ENCODE measurements around the gene GTF3C2. TPM values are rescaled to one million over a fixed set of nuclear protein-coding genes. Genes with fewer than 3 reads are reported as not detected.

GTF3C2 gene
- total and polyA plus RNA-seq, 2 of the 4 experiments (the other 2 are of a cell fraction): 25.5 to 36.9 TPM

DNA sequence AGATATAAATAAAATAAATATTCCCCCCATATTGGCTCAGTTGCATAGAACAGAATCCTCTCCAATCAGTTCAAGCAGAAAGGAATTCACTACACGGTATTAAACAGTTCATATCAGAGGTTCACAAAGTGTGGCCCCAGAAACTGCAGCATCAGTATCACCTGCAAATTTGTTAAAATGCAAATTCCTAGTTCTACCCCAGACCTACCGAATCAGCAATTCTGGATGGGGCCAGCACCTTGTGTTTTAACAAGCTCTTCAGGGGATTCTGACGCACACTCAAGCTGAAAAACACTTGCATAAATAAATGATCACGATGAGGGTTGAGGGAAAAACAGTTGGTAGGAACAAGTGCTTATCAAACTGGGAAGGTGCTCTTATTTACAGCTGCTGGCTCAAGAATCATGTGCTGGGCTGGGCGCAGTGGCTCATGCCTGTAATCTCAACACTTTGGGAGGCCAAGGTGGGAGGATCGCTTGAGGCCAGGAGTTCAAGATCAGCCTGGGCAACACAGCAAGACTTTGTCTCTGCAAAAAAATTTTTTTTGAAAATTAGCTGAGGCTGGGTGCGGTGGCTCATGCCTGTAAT, 6.4 kb downstream of the GTF3C2 start:
- intact Hi-C loops (cut with micrococcal nuclease) (no loop called here), in situ Hi-C loops (cut with MboI; ENCODE audit: low sequenced_read_pairs) (no loop called here), dilution Hi-C loops (cut with HindIII; ENCODE audit: low sequenced_read_pairs, unreplicated experiment) (no loop called here)
- Histone ChIP-seq H3K4me1 (ENCODE audit: control insufficient read depth, insufficient read depth, low read length) (peaks cover 3% of the 10 kb centered on the region), H2AFZ (replicated peaks; ENCODE audit: low read length, poor library complexity) (no peak overlapping the region), H3K18ac (ENCODE audit: low read depth, low read length) (no peak overlapping the region), H2AK9ac (replicated peaks; ENCODE audit: low read depth, low read length, poor library complexity) (no peak overlapping the region), H3K9me1 (ENCODE audit: insufficient read depth, low read length) (no peaks in the 10 kb centered on the region), H3K4me2 (ENCODE audit: low read depth, low read length) (no peak overlapping the region), H3K79me1 (ENCODE audit: low read depth in 1 of 2, low read length in 2 of 2) (peaks cover 27 to 59% of the 10 kb centered on the region in 2 experiments), H3K36me3 (ENCODE audit: control insufficient read depth, insufficient read depth, low read length) (no peaks in the 10 kb centered on the region), H4K20me1 (ENCODE audit: insufficient read depth, low read length) (peaks cover 8% of the 10 kb centered on the region), H3K4ac (ENCODE audit: low read depth, low read length) (no peak overlapping the region), H3K9ac (ENCODE audit: low read depth, low read length) (no peak overlapping the region), H2BK120ac (ENCODE audit: low read depth, low read length) (no peak overlapping the region), H2BK5ac (ENCODE audit: low read depth, low read length, poor library complexity, severe bottlenecking) (no peak overlapping the region), H3K27me3 (ENCODE audit: control insufficient read depth, insufficient read depth, low read length) (no peaks in the 10 kb centered on the region), H2BK15ac (ENCODE audit: low read depth, low read length) (no peak overlapping the region), H3K4me3 (ENCODE audit: insufficient read depth, low read depth, low read length) (no peak overlapping the region), H3K9me3 (ENCODE audit: control insufficient read depth, insufficient read depth, low read length) (no peaks in the 10 kb centered on the region), H4K91ac (ENCODE audit: insufficient read depth, low read depth, low read length) (no peak overlapping the region), H3K14ac (replicated peaks; ENCODE audit: low read depth, low read length) (no peak overlapping the region), H4K8ac (ENCODE audit: low read depth in 2 of 2, low read length in 2 of 2) (no peak overlapping the region), H2AK5ac (ENCODE audit: low read depth, low read length) (no peak overlapping the region), H3K27ac (ENCODE audit: insufficient read depth, low read length) (no peak overlapping the region), H3K23ac (ENCODE audit: low read depth, low read length) (no peak overlapping the region), H2BK20ac (ENCODE audit: low read depth, low read length) (no peak overlapping the region), H4K5ac (ENCODE audit: low read depth, low read length) (no peak overlapping the region), H3K56ac (ENCODE audit: extremely low read depth, insufficient read depth, low read length) (no peak overlapping the region)
- BruUV-seq (replicated peaks): no TSS peak
- ChIA-PET CTCF (interaction anchor here (0.5 kb wide), 1 partner anchor 53 kb away, joined by 3 read pairs; no protein-coding TSS in a partner anchor), POLR2A (ENCODE audit: unreplicated experiment) (no interaction called here)
- no peak for DNase-seq
- WGBS, 2 experiments (ENCODE audit: extremely low coverage in 2 of 2, insufficient read length in 1 of 2): 90% methylated on average over 2 of the region's 7 CpGs; no CpG with 5 or more reads in 1 of the 2 experiments
- no peak for ATAC-seq (ENCODE audit: low read depth)
- TF ChIP-seq RFX5 (IDR thresholded peaks at IDR 0.05; ENCODE audit: low read depth, low read length) (no peak), MAFK (IDR thresholded peaks at IDR 0.05; ENCODE audit: low read depth, low read length) (peak; percentile 12; the same call in 1 of the 2 replicates)

Data from IMR-90 (cell line).